Epithelial cell of proximal tubule (primary cell): ENCODE results near the gene CDH7. TPM values are rescaled to one million over a fixed set of nuclear protein-coding genes. Genes with fewer than 3 reads are reported as not detected.

Experiments
- DNase-seq: peaks from one replicate; pipeline ENCODE4 v3.0.0-alpha.2; 2011; ENCODE audit warnings: low read depth
- H3K4me3 ChIP-seq: 2 replicates; pipeline ENCODE4 v1.5.1; 2011; ENCODE audit warnings: low read depth, mild to moderate bottlenecking, low read length
- total RNA-seq: library from RNA; depleted of rRNA; stranded (reverse); fragments of >200 nt; gene quantifications from 2 replicates; pipeline ENCODE4 v1.2.3, GENCODE V29; 2015
- TF ChIP-seq, protein P1 (sequence below): conservative IDR thresholded peaks from 2 replicates; pipeline ENCODE4 v1.5.1; 2012; ENCODE audit warnings: low read depth, mild to moderate bottlenecking, low read length

Gene CDH7
- total RNA-seq, 1 donor from 2014 or later = not detected

DNA sequence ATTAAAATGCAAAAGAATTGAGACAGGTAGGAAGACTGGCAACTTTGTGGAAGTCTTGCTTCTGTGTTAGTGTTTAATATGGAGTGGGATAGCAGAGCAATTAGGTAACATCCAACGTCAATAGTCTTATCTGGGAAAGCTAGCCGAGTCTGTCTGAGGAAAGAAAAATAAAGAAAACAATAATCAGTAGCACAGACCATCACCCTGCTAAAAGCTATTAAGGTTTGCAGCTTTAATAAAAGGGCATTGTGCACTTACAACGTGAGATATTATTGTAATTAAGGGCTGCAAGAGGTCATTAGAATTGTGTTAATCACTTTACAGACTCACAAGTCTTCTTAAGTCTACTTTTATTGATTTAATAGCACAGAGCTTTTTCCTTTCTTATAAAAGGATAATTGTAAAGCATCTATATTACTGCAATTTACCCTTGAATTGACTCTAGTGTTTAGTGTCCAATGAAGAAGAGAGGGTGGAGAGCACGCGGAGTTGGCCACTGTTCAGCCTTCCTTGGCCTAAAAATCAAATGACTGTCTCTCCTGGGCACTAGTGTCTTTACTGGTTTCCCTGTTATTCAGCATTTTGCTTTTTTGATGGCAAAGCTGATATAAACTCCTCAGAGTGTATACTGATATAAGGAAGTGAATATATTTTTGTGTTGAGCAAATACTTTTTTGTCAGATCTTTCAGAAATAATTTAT is 2.0 kb downstream of the CDH7 start:
- TF ChIP-seq, protein P1, sequence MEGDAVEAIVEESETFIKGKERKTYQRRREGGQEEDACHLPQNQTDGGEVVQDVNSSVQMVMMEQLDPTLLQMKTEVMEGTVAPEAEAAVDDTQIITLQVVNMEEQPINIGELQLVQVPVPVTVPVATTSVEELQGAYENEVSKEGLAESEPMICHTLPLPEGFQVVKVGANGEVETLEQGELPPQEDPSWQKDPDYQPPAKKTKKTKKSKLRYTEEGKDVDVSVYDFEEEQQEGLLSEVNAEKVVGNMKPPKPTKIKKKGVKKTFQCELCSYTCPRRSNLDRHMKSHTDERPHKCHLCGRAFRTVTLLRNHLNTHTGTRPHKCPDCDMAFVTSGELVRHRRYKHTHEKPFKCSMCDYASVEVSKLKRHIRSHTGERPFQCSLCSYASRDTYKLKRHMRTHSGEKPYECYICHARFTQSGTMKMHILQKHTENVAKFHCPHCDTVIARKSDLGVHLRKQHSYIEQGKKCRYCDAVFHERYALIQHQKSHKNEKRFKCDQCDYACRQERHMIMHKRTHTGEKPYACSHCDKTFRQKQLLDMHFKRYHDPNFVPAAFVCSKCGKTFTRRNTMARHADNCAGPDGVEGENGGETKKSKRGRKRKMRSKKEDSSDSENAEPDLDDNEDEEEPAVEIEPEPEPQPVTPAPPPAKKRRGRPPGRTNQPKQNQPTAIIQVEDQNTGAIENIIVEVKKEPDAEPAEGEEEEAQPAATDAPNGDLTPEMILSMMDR = no peak

DNA sequence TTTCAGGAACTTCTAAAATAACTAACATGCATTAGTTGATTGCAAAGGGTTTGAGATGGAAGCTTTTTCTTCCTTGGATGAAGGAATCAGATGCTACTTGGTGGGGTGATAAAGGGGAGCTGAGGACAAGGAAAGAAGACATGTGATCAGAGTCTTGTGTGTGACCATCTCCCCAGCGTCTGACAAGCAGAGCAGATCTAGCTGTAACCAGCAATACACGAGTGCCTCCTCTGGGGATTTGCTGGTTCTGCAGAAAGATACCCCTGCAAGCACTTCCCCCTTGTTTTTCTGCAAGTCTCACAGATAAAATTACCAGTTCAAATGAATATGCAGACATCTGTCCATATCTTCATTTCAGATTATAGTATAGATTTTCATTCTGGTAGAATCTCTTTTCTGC is 2.7 kb downstream of the CDH7 start:
- no peak overlapping the region for H3K4me3 ChIP-seq
- DNase-seq = peak; percentile 3
- TF ChIP-seq, protein P1 = peak; percentile 55

More for the DNA sequence above, 2.0 kb downstream of the CDH7 start:
- H3K4me3 ChIP-seq = no peak overlapping the region
- DNase-seq = no peak

DNA sequence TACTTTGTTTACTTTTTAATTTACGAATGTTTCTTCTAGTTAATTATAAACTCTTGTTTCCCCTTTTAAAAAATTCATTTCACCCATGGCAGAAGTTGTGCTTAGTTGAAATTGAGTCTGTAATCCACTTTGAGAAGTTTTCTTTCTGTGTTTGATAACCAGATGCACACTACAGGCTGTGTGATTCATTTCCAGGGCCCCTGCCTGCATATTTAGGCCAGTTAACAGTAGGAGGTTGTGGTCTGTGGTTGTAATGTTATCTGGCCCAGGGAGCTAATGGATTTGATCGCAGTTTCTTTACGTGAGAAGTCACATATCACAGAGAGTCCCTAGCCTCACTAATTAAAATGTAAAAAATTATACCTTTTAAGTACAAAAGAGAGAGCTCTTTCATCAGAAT is 3.3 kb downstream of the CDH7 start:
- DNase-seq = no peak
- TF ChIP-seq, protein P1 = no peak
- no peak overlapping the region for H3K4me3 ChIP-seq

DNA sequence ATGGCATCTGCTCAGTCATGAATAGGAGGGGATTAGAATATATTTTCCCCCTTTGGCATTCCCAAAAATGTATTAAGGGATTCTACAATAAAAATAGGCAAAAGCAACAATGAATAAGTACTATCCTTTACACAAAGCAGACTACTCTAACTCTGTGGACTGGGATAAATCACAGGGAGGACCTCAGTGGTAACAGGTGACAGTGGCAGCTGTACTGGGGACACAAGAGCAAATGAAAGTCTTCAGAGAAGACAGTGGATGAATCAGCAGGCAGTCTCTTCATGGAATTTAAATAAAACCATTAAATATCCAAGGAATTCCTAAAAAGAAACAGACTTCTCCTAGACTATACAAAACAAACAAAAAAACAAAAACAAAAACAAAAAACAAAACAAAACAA is 4.8 kb downstream of the CDH7 start:
- no peak overlapping the region for H3K4me3 ChIP-seq
- DNase-seq = no peak
- TF ChIP-seq, protein P1 = no peak

DNA sequence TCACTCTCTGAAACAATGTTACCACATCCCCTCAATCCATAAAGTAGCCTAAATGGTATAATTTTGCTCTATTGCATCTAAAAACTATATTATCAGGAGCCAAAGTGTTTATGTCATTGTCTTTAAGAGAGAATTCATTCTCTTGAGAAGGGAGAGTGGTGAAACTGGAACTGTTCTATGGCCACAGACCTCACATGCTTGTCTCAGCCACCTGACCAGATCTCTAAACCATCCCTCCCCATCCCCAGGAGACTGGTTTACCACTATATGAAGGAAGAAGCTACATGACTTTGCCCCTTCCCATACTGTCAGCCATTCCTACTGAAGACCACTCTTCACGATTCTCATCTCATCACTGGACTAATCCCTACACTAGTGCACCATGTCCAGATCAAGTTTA is 9.6 kb downstream of the CDH7 start:
- no peak for DNase-seq
- TF ChIP-seq, protein P1 = no peak
- no peak overlapping the region for H3K4me3 ChIP-seq

DNA sequence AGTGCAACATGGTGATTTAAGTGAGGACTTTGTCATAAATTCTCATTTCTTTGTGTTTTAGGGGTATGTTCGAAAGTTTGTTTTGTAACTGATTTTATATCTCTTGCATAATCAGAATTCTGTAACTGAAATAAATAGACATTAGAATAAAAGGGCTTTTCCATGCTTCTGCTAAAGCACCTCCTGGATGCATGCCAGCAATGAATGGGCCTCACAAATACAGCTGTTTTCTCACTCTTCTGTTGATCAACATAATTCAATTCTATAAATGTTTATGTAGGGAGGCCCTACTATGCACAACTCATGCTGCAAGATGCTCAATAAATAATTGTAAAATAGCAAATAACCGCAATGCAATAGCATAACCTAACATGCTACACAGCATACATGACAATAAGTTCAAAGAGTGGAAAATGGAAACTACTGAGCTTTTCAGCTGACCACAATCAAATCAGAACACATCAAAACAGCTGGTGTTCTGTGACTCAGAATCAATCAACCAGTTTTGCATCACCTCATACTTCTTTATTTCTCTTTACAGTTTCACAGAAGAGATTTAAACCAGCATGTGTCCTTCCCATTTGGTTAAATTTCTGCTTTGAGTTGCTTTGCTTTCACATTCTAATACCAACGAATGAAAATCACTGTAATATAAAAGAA is 11.0 kb downstream of the CDH7 start:
- no peak overlapping the region for H3K4me3 ChIP-seq
- TF ChIP-seq, protein P1 = no peak
- DNase-seq = no peak

DNA sequence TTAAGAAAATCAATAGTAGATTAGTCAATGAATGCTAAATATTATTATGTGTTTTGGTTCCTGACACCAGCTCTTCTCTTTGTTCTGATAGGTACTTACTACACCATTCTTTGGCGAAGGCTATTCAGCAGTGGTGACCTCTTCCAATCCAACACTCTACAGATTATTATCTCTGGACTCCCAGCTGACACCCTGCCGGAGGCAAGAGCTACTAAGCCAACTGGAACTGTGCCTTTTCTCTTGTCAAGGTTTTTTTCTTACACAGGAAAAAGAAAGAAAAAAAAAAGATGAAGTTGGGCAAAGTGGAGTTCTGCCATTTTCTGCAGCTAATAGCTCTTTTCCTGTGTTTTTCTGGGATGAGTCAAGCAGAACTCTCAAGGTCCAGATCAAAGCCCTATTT is 11.7 kb downstream of the CDH7 start:
- H3K4me3 ChIP-seq = no peak overlapping the region
- TF ChIP-seq, protein P1 = no peak
- no peak for DNase-seq
